Esophagus squamous epithelium (tissue), 5 donors: ENCODE results near the gene HOXB9. TPM values are rescaled to one million over a fixed set of nuclear protein-coding genes. Genes with fewer than 3 reads are reported as not detected.

ENCODE experiments used
- DNase-seq: peaks from one replicate; lab custom pipeline; 2025; lab: John Stamatoyannopoulos, UW
- H3K27ac ChIP-seq, 4 donors: fragments of 200-600 bp; sonication (generic); one replicate each; pipeline ENCODE4 v1.5.1; 2016 to 2019; ENCODE audit warnings: mild to moderate bottlenecking in 1 of 4
- H3K27me3 ChIP-seq, 4 donors: fragments of 200-600 bp; sonication (generic); 1 replicate in 3 of 4; 2 replicates in 1 of 4; pipeline versions ENCODE4 v1.5.1 to v1.6.0; 2017 to 2021; ENCODE audit warnings: antibody characterized with exemption in 1 of 4
- H3K36me3 ChIP-seq, 3 donors: fragments of 200-600 bp; sonication (generic); one replicate each; pipeline ENCODE4 v1.5.1; 2016 to 2019
- H3K4me1 ChIP-seq, 3 donors: fragments of 200-600 bp; sonication (generic); one replicate each; pipeline ENCODE4 v1.5.1; 2017 to 2019
- H3K4me3 ChIP-seq, 4 donors: fragments of 200-600 bp; sonication (generic); 1 replicate in 3 of 4; 2 replicates in 1 of 4; pipeline ENCODE4 v1.5.1; 2016 to 2019; ENCODE audit warnings: mild to moderate bottlenecking in 2 of 4, moderate library complexity in 1 of 4
- H3K9me3 ChIP-seq, 3 donors: fragments of 200-600 bp; sonication (generic); one replicate each; pipeline ENCODE4 v1.5.1; 2016 to 2019
- POLR2A ChIP-seq, 4 donors: fragments of 450-650 bp; IDR thresholded peaks; one replicate each; pipeline ENCODE4 v1.6.1; 2017; ENCODE audit warnings: antibody characterized with exemption in 4 of 4, mild to moderate bottlenecking in 4 of 4, moderate library complexity in 3 of 4
- WGBS, 2 donors: methylation state at CpG; one replicate each; pipeline ENCODE4 v1.1.5; 2018; 5-methylcytosine and 5-hydroxymethylcytosine counted together
- intact Hi-C: fragments of 100-400 bp; cut with DNase I; formaldehyde crosslinking; loops from one replicate; pipeline ENCODE4 v1.15.0; 2022
- total RNA-seq, 4 donors: library from RNA; depleted of rRNA; stranded (reverse); fragments of >200 nt; gene quantifications; one replicate each; pipeline ENCODE4 v1.1.0, GENCODE V29; 2016
- TF ChIP-seq, protein P1 (sequence below), 6 experiments: fragments of 450-650 bp in 4 of 6; fragments of 200-600 bp in 2 of 6; sonication (generic) in 2 of 6; IDR thresholded peaks; one replicate each; pipeline ENCODE4 v1.5.1; 2016 to 2019; ENCODE audit warnings: antibody characterized with exemption in 6 of 6, mild to moderate bottlenecking in 4 of 6, moderate library complexity in 4 of 6
- donor health status: DM: yes; HTN: yes; CAD: no.

The HOXB9 gene
- total RNA-seq, 4 donors from 2014 or later, result not detected

GRCh38 chr17:48642059-48642842 lies 16.1 kb upstream of the HOXB9 start:
- TF ChIP-seq, protein P1, sequence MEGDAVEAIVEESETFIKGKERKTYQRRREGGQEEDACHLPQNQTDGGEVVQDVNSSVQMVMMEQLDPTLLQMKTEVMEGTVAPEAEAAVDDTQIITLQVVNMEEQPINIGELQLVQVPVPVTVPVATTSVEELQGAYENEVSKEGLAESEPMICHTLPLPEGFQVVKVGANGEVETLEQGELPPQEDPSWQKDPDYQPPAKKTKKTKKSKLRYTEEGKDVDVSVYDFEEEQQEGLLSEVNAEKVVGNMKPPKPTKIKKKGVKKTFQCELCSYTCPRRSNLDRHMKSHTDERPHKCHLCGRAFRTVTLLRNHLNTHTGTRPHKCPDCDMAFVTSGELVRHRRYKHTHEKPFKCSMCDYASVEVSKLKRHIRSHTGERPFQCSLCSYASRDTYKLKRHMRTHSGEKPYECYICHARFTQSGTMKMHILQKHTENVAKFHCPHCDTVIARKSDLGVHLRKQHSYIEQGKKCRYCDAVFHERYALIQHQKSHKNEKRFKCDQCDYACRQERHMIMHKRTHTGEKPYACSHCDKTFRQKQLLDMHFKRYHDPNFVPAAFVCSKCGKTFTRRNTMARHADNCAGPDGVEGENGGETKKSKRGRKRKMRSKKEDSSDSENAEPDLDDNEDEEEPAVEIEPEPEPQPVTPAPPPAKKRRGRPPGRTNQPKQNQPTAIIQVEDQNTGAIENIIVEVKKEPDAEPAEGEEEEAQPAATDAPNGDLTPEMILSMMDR (IDR thresholded peaks at IDR 0.05), result no peak
- TF ChIP-seq POLR2A (IDR thresholded peaks at IDR 0.05), result no peak
- H3K36me3 ChIP-seq, result no peaks in the 10 kb centered on the region
- peaks cover 3 to 20% (median 8%) of the 10 kb centered on the region in 3 donors for H3K4me1 ChIP-seq
- H3K4me3 ChIP-seq, result no peak overlapping the region
- WGBS, 2 donors, result 11 to 28% methylated on average over 22 to 26 of the region's 58 CpGs
- intact Hi-C loops, result no loop called here
- H3K9me3 ChIP-seq, result no peaks in the 10 kb centered on the region
- H3K27me3 ChIP-seq, result peaks cover 43 to 100% (median 54%) of the 10 kb centered on the region in 4 donors
- H3K27ac ChIP-seq, result no peak overlapping the region
- no peak for DNase-seq

- TF ChIP-seq, protein P1 (IDR thresholded peaks at IDR 0.05), result no peak
- TF ChIP-seq POLR2A (IDR thresholded peaks at IDR 0.05), result no peak
- no peak overlapping the region for H3K27ac ChIP-seq
- H3K4me3 ChIP-seq, result no peak overlapping the region
- peaks cover 45 to 100% (median 58%) of the 10 kb centered on the region in 4 donors for H3K27me3 ChIP-seq
- no peaks in the 10 kb centered on the region for H3K9me3 ChIP-seq
- no peak for DNase-seq
- H3K4me1 ChIP-seq, result peaks cover 0 to 17% (median 4%) of the 10 kb centered on the region in 3 donors
- H3K36me3 ChIP-seq, result no peaks in the 10 kb centered on the region
- intact Hi-C loops, result no loop called here
- WGBS, 2 donors, result 13 to 19% methylated on average over 25 to 29 of the region's 29 CpGs
Observed at GRCh38 chr17:48641541-48642058, 15.4 kb upstream of the HOXB9 start.

DNA sequence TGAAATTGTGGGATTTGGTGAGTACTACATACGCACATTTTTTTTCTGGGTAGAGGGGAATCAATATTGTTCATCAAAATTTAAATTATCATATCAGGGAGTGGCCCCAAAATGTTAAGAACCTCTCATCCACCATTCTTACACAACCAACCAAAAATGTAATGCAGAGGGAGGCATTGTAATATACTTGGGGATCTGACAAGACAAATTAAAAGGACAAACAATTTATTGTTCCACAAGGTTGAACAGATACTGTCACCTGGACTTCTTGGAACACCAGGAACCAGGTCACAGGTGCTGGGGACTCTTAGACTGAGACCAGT lies 14.7 kb upstream of the HOXB9 start:
- H3K4me1 ChIP-seq, result peaks cover 0 to 14% (median 4%) of the 10 kb centered on the region in 3 donors
- no peak for DNase-seq
- TF ChIP-seq, protein P1 (IDR thresholded peaks at IDR 0.05), result no peak
- TF ChIP-seq POLR2A (IDR thresholded peaks at IDR 0.05), result no peak
- H3K4me3 ChIP-seq, result no peak overlapping the region
- H3K9me3 ChIP-seq, result no peaks in the 10 kb centered on the region
- no peak overlapping the region for H3K27ac ChIP-seq
- intact Hi-C loops, result no loop called here
- peaks cover 44 to 100% (median 59%) of the 10 kb centered on the region in 4 donors for H3K27me3 ChIP-seq
- WGBS, 2 donors, result 65 to 71% methylated on average over 1 of the region's 1 CpG
- no peaks in the 10 kb centered on the region for H3K36me3 ChIP-seq

DNA sequence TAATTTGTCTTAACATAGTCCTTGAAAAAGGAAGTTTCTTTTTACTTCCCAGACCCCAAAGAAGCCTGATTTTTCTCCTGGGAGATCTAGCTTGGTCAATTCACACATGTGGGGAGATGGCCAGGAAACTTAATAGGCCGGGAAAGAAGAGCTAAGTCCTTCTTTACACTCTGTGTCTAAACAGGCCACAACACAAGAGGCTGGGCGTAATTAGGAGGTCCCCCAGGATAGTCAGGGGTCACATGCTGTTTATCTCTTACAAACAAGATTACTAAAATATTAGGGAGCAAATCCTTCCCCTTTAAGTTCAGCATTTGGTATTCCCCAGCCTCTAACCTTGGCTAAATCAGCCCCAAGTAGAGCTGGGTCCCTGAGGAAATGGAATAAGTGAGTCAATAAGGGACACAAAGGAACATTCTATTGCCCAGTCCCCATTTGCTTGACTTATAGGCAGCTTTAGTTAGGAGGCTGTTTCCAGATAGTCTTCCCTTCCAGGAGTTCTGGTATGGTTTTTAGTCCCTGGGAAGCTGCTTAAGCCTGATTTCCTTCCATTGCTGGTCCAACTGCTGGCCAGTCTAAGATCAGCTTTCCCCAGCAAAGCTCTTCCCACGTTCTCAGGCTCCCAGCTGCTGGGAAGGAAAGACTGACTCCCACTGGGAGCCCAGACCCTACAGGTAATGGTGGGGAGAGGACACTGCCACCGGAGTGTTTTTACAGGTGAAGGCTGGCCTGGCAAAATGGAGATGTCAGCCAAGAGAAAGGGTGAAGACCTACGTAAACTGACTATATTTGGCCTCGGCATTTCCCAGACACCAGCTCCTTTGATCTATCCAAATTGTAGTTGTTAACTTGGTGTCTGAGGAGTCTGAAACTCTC lies 14.1 kb upstream of the HOXB9 start:
- Histone ChIP-seq H3K9me3 (no peaks in the 10 kb centered on the region), H3K36me3 (no peaks in the 10 kb centered on the region), H3K4me1 (peaks cover 0 to 14% (median 4%) of the 10 kb centered on the region in 3 donors), H3K4me3 (no peak overlapping the region), H3K27ac (no peak overlapping the region), H3K27me3 (peaks cover 48 to 100% (median 62%) of the 10 kb centered on the region in 4 donors)
- intact Hi-C loops, result no loop called here
- TF ChIP-seq POLR2A (IDR thresholded peaks at IDR 0.05), result no peak
- WGBS, 2 donors, result 49 to 63% methylated on average over 5 of the region's 6 CpGs
- DNase-seq, result no peak

DNA sequence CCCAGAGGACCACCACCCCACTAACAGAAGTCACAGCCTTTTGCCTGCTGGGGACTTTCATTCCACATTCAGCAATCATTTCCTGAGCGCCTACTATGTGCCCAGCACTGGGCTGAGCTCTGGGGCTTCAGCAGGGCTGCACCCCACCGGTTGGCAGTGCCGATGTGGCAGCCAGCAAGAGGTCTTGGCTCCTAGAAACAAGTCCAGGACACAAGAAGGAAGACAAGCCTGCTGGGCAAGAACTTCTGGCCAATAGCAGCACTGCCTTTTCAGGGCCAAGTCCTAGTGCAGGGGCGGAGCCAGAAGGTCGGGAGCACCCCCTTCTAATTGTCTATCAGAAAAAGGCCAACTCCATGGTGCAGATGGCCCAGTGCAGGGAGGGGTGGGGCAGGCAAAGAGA lies 13.0 kb upstream of the HOXB9 start:
- Histone ChIP-seq H3K9me3 (no peaks in the 10 kb centered on the region), H3K36me3 (no peaks in the 10 kb centered on the region), H3K27ac (no peak overlapping the region), H3K4me1 (peaks cover 0 to 17% (median 4%) of the 10 kb centered on the region in 3 donors), H3K27me3 (peaks cover 54 to 100% (median 65%) of the 10 kb centered on the region in 4 donors), H3K4me3 (no peak overlapping the region)
- DNase-seq, result no peak
- 36 to 41% methylated on average over 2 to 3 of the region's 5 CpGs for WGBS, 2 donors
- TF ChIP-seq, protein P1 (IDR thresholded peaks at IDR 0.05), result no peak
- TF ChIP-seq POLR2A (IDR thresholded peaks at IDR 0.05), result no peak
- intact Hi-C loops, result no loop called here
